ENCODE results near the gene HLCS. TPM values are rescaled to one million over a fixed set of nuclear protein-coding genes. Genes with fewer than 3 reads are reported as not detected.

The HLCS gene
- total RNA-seq, 1 donor from 2014 or later = 14.5 TPM

DNA sequence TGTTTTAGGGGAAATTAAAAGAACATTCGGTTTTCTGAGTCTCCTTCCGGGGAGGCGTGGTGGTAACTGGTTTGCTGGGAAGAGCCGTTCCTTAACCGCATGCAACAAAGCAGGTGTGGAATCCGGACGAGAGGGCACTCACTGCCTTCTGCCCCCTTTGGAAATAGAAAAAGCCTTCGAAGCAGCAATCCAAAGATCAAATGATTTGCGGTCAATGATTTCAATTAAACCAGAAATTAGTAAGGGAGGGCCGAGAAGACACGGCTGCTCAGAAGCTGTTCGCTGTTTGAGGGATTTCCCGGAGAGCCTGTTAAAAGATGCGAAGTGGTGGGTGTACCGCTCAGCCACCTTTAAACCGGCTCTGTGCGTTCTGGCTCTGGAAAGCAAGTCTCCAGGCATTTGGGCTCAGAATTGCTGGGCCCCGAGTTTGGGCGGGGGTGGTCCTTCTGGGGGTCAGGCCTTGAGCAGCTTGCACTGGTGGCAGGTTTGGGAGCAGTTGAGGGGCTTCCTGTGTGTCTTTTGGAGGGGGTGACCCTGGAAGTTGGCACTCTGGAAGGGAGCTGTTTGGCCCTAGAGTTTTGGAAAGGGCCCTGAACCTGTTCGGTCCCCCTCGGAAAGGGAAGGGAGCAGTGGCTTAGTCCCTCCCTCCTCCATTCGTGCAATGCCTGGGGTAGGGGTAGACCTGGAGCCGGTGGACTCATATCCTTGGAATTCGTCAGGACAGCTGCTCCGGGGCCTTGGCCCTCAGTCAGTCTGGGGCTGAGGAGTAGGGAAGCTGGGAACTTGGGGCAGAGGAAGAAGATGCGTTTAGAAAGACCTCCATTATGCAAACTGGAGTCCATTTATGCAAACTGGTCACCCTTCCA is 264.5 kb downstream of the HLCS start:
- no peak for DNase-seq

DNA sequence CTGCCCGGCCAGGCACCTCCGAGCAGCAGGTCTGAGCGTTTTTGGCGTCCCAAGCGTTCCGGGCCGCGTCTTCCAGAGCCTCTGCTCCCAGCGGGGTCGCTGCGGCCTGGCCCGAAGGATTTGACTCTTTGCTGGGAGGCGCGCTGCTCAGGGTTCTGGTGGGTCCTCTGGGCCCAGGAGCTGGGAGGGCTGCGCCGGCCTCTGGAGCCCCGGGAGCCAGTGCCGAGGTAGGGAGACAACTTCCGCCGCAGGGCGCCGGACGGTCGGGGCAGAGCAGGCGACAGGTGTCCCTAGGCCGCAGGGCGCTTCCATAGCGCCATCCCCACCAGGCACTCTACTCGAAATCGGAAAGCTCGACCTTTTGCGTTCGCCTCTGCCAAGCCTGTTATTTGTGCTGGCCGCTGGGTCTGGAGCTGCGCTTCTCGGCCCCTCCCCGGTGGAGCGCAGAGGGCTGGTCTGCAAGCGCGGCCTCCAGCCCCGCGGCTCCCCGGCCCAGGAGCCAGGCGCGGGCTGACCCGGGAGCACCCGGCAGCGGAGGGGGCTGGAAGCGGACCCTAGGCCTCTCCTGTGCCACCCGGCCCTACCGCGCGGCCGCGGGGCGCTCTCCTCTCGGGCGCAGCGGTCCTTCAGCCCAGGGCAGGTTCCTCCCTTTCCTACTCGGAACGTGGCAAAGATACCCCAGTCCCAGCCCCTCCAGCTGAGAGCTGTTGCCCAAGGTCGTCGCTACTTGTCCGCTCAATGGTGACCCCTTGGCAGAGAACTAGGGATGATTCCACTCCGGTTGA is 265.3 kb downstream of the HLCS start:
- DNase-seq = no peak

Small RNAs within 50 kb of the gene (small RNA-seq; reads per million reads assigned to genes)
- gene RF00019 (ENCODE audit: low replicate concordance) (not detected), gene RNA5SP491 (ENCODE audit: low replicate concordance) (0.12 reads per million)

Other genes with a start within 250 kb of the HLCS start
- 0.20 TPM for gene RIPPLY3, start 40.0 kb upstream of the HLCS start, total RNA-seq
- 9.9 TPM for gene PIGP, start 106.4 kb upstream of the HLCS start, total RNA-seq
- 337 TPM for gene TTC3, start 106.6 kb upstream of the HLCS start, total RNA-seq

Measured in skin of body (tissue), 3 donors.